Mesenchymal stem cell (in vitro differentiated cells and primary cell): ENCODE data around the gene KDM3A. TPM values are rescaled to one million over a fixed set of nuclear protein-coding genes. Genes with fewer than 3 reads are reported as not detected.

ENCODE experiments used
- DNase-seq: peaks from one replicate; pipeline ENCODE4 v3.0.0-alpha.2; 2013
- H2AFZ ChIP-seq: one replicate; pipeline ENCODE4 v1.6.1; 2013; ENCODE audit warnings: low read depth, mild to moderate bottlenecking, control low read depth, inconsistent platforms, low read length, moderate library complexity
- H2AK5ac ChIP-seq: 2 replicates; pipeline ENCODE4 v1.6.1; 2013; ENCODE audit warnings: low read length, moderate library complexity, mild to moderate bottlenecking, inconsistent platforms; ENCODE audit not compliant: severe bottlenecking
- H2BK120ac ChIP-seq: one replicate; pipeline ENCODE4 v1.6.1; 2013; ENCODE audit warnings: low read depth, mild to moderate bottlenecking, inconsistent platforms, low read length, moderate library complexity
- H2BK12ac ChIP-seq, 2 experiments: one replicate each; pipeline ENCODE4 v1.6.1; 2013; ENCODE audit warnings: inconsistent platforms in 2 of 2, low read length in 2 of 2, mild to moderate bottlenecking in 2 of 2, moderate library complexity in 2 of 2, control low read depth in 1 of 2
- H2BK15ac ChIP-seq: one replicate; pipeline ENCODE4 v1.6.1; 2013; ENCODE audit warnings: mild to moderate bottlenecking, low read depth, inconsistent platforms; ENCODE audit not compliant: poor library complexity, severe bottlenecking
- H2BK5ac ChIP-seq: 2 replicates; pipeline ENCODE4 v1.6.1; 2013; ENCODE audit warnings: low read depth, mild to moderate bottlenecking, low read length, control low read depth, inconsistent platforms; ENCODE audit not compliant: poor library complexity, severe bottlenecking
- H3K14ac ChIP-seq, 2 experiments: one replicate each; pipeline ENCODE4 v1.6.1; 2013; ENCODE audit warnings: inconsistent platforms in 2 of 2, low read length in 2 of 2, control low read depth in 1 of 2, mild to moderate bottlenecking in 1 of 2, moderate library complexity in 1 of 2
- H3K18ac ChIP-seq, 2 experiments: one replicate each; pipeline ENCODE4 v1.6.1; 2013; ENCODE audit warnings: inconsistent platforms in 2 of 2, low read length in 2 of 2, control low read depth in 1 of 2, low read depth in 1 of 2, mild to moderate bottlenecking in 1 of 2
- H3K23ac ChIP-seq, 2 experiments: one replicate each; pipeline ENCODE4 v1.6.1; 2013; ENCODE audit warnings: inconsistent platforms in 2 of 2, low read length in 2 of 2, mild to moderate bottlenecking in 2 of 2, moderate library complexity in 2 of 2, control low read depth in 1 of 2
- H3K27ac ChIP-seq: 2 replicates; pipeline ENCODE4 v1.5.1; 2013; ENCODE audit warnings: mild to moderate bottlenecking, moderate library complexity, low read length, control low read depth, inconsistent platforms; ENCODE audit not compliant: poor library complexity, severe bottlenecking
- H3K27me3 ChIP-seq, 2 experiments: 2 replicates each; pipeline versions ENCODE4 v1.6.1 to v1.7.0; 2013; ENCODE audit warnings: low read length in 2 of 2, mild to moderate bottlenecking in 2 of 2, moderate library complexity in 2 of 2, control low read depth in 1 of 2, inconsistent platforms in 1 of 2; ENCODE audit not compliant: control insufficient read depth in 1 of 2, insufficient read depth in 1 of 2
- H3K36me3 ChIP-seq, 2 experiments: 2 replicates each; pipeline versions ENCODE4 v1.6.1 to v1.7.0; 2013; ENCODE audit warnings: low read length in 2 of 2, control low read depth in 1 of 2, inconsistent platforms in 1 of 2, low read depth in 1 of 2, mild to moderate bottlenecking in 1 of 2; ENCODE audit not compliant: insufficient read depth in 2 of 2, control insufficient read depth in 1 of 2
- H3K4ac ChIP-seq, 2 experiments: one replicate each; pipeline ENCODE4 v1.6.1; 2013; ENCODE audit warnings: inconsistent platforms in 2 of 2, low read length in 2 of 2, mild to moderate bottlenecking in 2 of 2, moderate library complexity in 2 of 2, control low read depth in 1 of 2, low read depth in 1 of 2
- H3K4me1 ChIP-seq: 2 replicates; pipeline ENCODE4 v1.6.1; 2013; ENCODE audit warnings: low read depth, low read length, control low read depth; ENCODE audit not compliant: control insufficient read depth, insufficient read depth
- H3K4me2 ChIP-seq: 2 replicates; pipeline ENCODE4 v1.6.1; 2013; ENCODE audit warnings: low read length, mild to moderate bottlenecking, inconsistent platforms; ENCODE audit not compliant: poor library complexity, severe bottlenecking
- H3K4me3 ChIP-seq, 2 experiments: 2 replicates each; pipeline versions ENCODE4 v1.5.1 to v1.7.0; 2013; ENCODE audit warnings: low read length in 2 of 2, mild to moderate bottlenecking in 2 of 2, control low read depth in 1 of 2, low read depth in 1 of 2; ENCODE audit not compliant: insufficient read depth in 1 of 2
- H3K79me1 ChIP-seq: replicated peaks from 2 replicates; pipeline ENCODE4 v1.6.1; 2013; ENCODE audit warnings: mild to moderate bottlenecking, control low read depth, low read length, inconsistent platforms; ENCODE audit not compliant: poor library complexity, severe bottlenecking
- H3K9ac ChIP-seq: 2 replicates; pipeline ENCODE4 v1.7.0; 2013; ENCODE audit warnings: mild to moderate bottlenecking, low read length, moderate library complexity
- H3K9me3 ChIP-seq: 2 replicates; pipeline ENCODE4 v1.7.0; 2013; ENCODE audit warnings: mild to moderate bottlenecking, low read length; ENCODE audit not compliant: control insufficient read depth
- H4K8ac ChIP-seq: one replicate; pipeline ENCODE4 v1.6.1; 2013; ENCODE audit warnings: inconsistent platforms, mild to moderate bottlenecking, low read length, moderate library complexity
- H4K91ac ChIP-seq: one replicate; pipeline ENCODE4 v1.6.1; 2013; ENCODE audit warnings: mild to moderate bottlenecking, low read length, inconsistent platforms
- WGBS: methylation state at CpG from one replicate; pipeline ENCODE4 v1.1.7; 2013; ENCODE audit warnings: mixed read lengths; 5-methylcytosine and 5-hydroxymethylcytosine counted together
- polyA plus RNA-seq, 2 experiments: library from polyadenylated mRNA; stranded (reverse); fragments of 200-250 nt; gene quantifications; one replicate each; pipeline ENCODE4 v1.2.3, GENCODE V29; 2013

The KDM3A gene, protein sequence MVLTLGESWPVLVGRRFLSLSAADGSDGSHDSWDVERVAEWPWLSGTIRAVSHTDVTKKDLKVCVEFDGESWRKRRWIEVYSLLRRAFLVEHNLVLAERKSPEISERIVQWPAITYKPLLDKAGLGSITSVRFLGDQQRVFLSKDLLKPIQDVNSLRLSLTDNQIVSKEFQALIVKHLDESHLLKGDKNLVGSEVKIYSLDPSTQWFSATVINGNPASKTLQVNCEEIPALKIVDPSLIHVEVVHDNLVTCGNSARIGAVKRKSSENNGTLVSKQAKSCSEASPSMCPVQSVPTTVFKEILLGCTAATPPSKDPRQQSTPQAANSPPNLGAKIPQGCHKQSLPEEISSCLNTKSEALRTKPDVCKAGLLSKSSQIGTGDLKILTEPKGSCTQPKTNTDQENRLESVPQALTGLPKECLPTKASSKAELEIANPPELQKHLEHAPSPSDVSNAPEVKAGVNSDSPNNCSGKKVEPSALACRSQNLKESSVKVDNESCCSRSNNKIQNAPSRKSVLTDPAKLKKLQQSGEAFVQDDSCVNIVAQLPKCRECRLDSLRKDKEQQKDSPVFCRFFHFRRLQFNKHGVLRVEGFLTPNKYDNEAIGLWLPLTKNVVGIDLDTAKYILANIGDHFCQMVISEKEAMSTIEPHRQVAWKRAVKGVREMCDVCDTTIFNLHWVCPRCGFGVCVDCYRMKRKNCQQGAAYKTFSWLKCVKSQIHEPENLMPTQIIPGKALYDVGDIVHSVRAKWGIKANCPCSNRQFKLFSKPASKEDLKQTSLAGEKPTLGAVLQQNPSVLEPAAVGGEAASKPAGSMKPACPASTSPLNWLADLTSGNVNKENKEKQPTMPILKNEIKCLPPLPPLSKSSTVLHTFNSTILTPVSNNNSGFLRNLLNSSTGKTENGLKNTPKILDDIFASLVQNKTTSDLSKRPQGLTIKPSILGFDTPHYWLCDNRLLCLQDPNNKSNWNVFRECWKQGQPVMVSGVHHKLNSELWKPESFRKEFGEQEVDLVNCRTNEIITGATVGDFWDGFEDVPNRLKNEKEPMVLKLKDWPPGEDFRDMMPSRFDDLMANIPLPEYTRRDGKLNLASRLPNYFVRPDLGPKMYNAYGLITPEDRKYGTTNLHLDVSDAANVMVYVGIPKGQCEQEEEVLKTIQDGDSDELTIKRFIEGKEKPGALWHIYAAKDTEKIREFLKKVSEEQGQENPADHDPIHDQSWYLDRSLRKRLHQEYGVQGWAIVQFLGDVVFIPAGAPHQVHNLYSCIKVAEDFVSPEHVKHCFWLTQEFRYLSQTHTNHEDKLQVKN (N-terminal part only)
- polyA plus RNA-seq (2013, experiment 1 of 2): 14.3 TPM
- 14.2 TPM for polyA plus RNA-seq (2013, experiment 2 of 2)

DNA sequence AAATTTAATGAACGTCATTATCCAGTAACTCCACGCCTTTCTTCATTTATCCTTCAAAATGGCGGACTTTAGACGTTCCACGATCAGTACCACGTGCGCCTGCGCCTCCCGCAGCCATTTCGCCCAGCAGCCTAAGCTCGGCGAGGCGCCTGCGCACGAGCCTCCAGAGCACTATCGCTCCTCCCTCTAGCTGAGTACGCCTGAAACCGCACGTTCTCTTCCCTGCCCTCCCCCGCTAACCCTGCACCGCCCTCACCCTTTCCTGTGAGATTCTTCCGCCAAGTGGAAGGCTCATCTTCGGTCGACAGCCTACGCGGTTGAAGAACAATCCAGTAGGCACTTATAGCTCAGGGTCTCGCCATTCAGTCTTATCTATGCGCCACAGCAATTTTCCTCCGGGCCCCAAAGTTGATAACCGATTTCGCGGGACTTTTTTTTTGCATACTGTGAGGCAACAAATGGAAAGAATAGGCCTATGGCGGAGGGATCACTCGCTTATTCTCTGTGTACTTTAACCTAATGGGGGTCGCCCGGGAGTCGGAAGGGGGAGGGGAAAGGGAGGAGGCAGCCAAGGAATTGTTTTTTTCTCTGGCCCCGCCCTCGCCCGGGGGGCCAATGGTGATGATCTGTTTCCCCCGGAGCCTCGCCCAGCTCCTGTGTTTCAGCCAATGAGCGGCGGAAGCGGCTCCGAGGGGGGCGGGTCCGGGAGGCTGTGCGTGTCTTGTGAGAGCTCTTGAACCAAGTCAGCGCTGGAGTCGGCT lies at the start of gene KDM3A:
KDM3A (plus strand) TSS at position 741 of the 761 bp plus-strand sequence. CDS start 677 bp downstream, outside the sequence.
- Histone ChIP-seq H2AFZ (peak within 1 kb of the TSS; percentile 30), H2AK5ac (no peak within 1 kb of the TSS), H2BK12ac (peak within 1 kb of the TSS in 1 of 2 experiments; percentile 70), H3K4me3 (peak within 1 kb of the TSS; percentile 86 to 89), H3K9ac (peak within 1 kb of the TSS; percentile 94), H3K27me3 (no peaks in the 10 kb centered on the region), H2BK5ac (peak within 1 kb of the TSS; percentile 97), H2BK120ac (peak within 1 kb of the TSS; percentile 94), H3K4me2 (peak within 1 kb of the TSS; percentile 93), H3K36me3 (peaks cover 3 to 18% of the 10 kb centered on the region in 2 experiments), H3K4me1 (peaks cover 4% of the 10 kb centered on the region), H3K27ac (peak within 1 kb of the TSS; percentile 100), H3K18ac (peak within 1 kb of the TSS; percentile 85 to 99), H4K8ac (peak within 1 kb of the TSS; percentile 95), H3K9me3 (peaks cover 29% of the 10 kb centered on the region), H2BK15ac (peak within 1 kb of the TSS; percentile 100), H3K23ac (peak within 1 kb of the TSS in 1 of 2 experiments; percentile 90), H3K14ac (peak within 1 kb of the TSS; percentile 86 to 94), H4K91ac (peak within 1 kb of the TSS; percentile 68), H3K79me1 (peaks cover 1% of the 10 kb centered on the region), H3K4ac (peak within 1 kb of the TSS in 1 of 2 experiments; percentile 91)
- peak; percentile 100 for DNase-seq
- WGBS: 1% methylated on average over 51 of the region's 51 CpGs

- Histone ChIP-seq H3K4me2 (no peak overlapping the region), H3K36me3 (no peaks in the 10 kb centered on the region), H2BK5ac (no peak overlapping the region), H2AFZ (no peak overlapping the region), H2BK12ac (no peak overlapping the region), H4K91ac (no peak overlapping the region), H3K18ac (no peak overlapping the region), H3K14ac (no peak overlapping the region), H3K79me1 (no peaks in the 10 kb centered on the region), H3K27me3 (peaks cover 0 to 12% of the 10 kb centered on the region in 2 experiments), H3K27ac (no peak overlapping the region), H2BK120ac (no peak overlapping the region), H3K9me3 (no peaks in the 10 kb centered on the region), H3K4me1 (peaks cover 1% of the 10 kb centered on the region), H3K9ac (no peak overlapping the region), H2BK15ac (no peak overlapping the region), H3K4ac (no peak overlapping the region), H2AK5ac (no peak overlapping the region), H3K4me3 (no peak overlapping the region), H4K8ac (no peak overlapping the region), H3K23ac (no peak overlapping the region)
- DNase-seq: no peak
- WGBS: 88% methylated on average over 6 of the region's 6 CpGs
Measured at GRCh38 chr2:86392873-86393518, 48.2 kb upstream of the KDM3A start.

- no peak overlapping the region for H3K9ac ChIP-seq
- no peak overlapping the region for H2BK5ac ChIP-seq
- DNase-seq: no peak
- H2BK12ac ChIP-seq: no peak overlapping the region
- H2AFZ ChIP-seq: no peak overlapping the region
- no peak overlapping the region for H2BK120ac ChIP-seq
- H3K14ac ChIP-seq: no peak overlapping the region
- no peak overlapping the region for H3K4me2 ChIP-seq
- H3K18ac ChIP-seq: no peak overlapping the region
- no peak overlapping the region for H4K8ac ChIP-seq
- H2BK15ac ChIP-seq: no peak overlapping the region
- H3K27ac ChIP-seq: no peak overlapping the region
- H3K23ac ChIP-seq: no peak overlapping the region
- 90% methylated on average over 1 of the region's 1 CpG for WGBS
- H3K4me3 ChIP-seq: no peak overlapping the region
- no peaks in the 10 kb centered on the region for H3K36me3 ChIP-seq
- H3K4me1 ChIP-seq: peaks cover 1% of the 10 kb centered on the region
- H3K27me3 ChIP-seq: peaks cover 0 to 13% of the 10 kb centered on the region in 2 experiments
- no peaks in the 10 kb centered on the region for H3K9me3 ChIP-seq
- no peak overlapping the region for H4K91ac ChIP-seq
- H3K79me1 ChIP-seq: no peaks in the 10 kb centered on the region
- H3K4ac ChIP-seq: no peak overlapping the region
- H2AK5ac ChIP-seq: no peak overlapping the region
Measured at GRCh38 chr2:86393521-86394491, 47.4 kb upstream of the KDM3A start.
